Chondrocyte (in vitro differentiated cells): ENCODE results near the gene CEP97. TPM values are rescaled to one million over a fixed set of nuclear protein-coding genes. Genes with fewer than 3 reads are reported as not detected.

Experiments
- DNase-seq: peaks from one replicate; pipeline ENCODE4 v3.0.0; 2021; ENCODE audit warnings: mixed read lengths, low spot score
- H3K27ac Mint-ChIP-seq: one replicate; pipeline ENCODE4 v1.8.0; 2021; ENCODE audit warnings: mild to moderate bottlenecking, moderate library complexity, mixed read lengths; ENCODE audit not compliant: unreplicated experiment
- H3K27me3 Mint-ChIP-seq: 2 replicates; pipeline ENCODE4 v1.8.0; 2021; ENCODE audit warnings: low read depth, mixed read lengths
- H3K36me3 Mint-ChIP-seq: 2 replicates; pipeline ENCODE4 v1.8.0; 2021; ENCODE audit warnings: low read depth, mixed read lengths
- H3K4me1 Mint-ChIP-seq: 2 replicates; pipeline ENCODE4 v1.8.0; 2021; ENCODE audit warnings: low read depth, mild to moderate bottlenecking, mixed read lengths
- H3K4me3 Mint-ChIP-seq: one replicate; pipeline ENCODE4 v1.8.0; 2021; ENCODE audit warnings: mild to moderate bottlenecking, moderate library complexity, mixed read lengths; ENCODE audit not compliant: unreplicated experiment
- H3K9me3 Mint-ChIP-seq: 2 replicates; pipeline ENCODE4 v1.8.0; 2021; ENCODE audit warnings: low read depth, mixed read lengths
- CTCF ChIP-seq: fragments of 200-600 bp; sonication (generic); IDR thresholded peaks from 2 replicates; pipeline ENCODE4 v1.5.0; 2021; ENCODE audit warnings: antibody characterized with exemption, mild to moderate bottlenecking, moderate library complexity
- long read RNA-seq: library from polyadenylated mRNA; stranded (forward); transcript quantifications from one replicate; pipeline ENCODE4 v2.0.0, GENCODE V29; 2021
- total RNA-seq: library from RNA; stranded (reverse); gene quantifications from 3 replicates; pipeline ENCODE4 v1.2.1, GENCODE V29; 2021

The CEP97 gene
- 8.5 to 13.7 TPM (median 11.8 TPM) in 3 replicates for total RNA-seq
- long read RNA-seq, full-length matches to known transcripts: 3 of 4 reads
- long read RNA-seq, partial matches to known transcripts: 0 of 4 reads
- long read RNA-seq, other reads (novel, unspliced or antisense): 1 of 4 reads

- Mint-ChIP-seq H3K27ac (peak within 1 kb of the TSS; percentile 94), H3K4me3 (peak within 1 kb of the TSS; percentile 95), H3K36me3 (peaks cover 2% of the 10 kb centered on the region), H3K9me3 (no peaks in the 10 kb centered on the region), H3K27me3 (no peaks in the 10 kb centered on the region), H3K4me1 (peaks cover 21% of the 10 kb centered on the region)
- no peak for TF ChIP-seq CTCF
- DNase-seq: peak; percentile 97
These were observed at the start of gene CEP97 for GRCh38 chr3:101724329-101725193. TSS of gene CEP97 (plus strand) at chr3:101724614. CDS start at chr3:101724677, 63 bp downstream.

- peak overlapping the region; percentile 92 for H3K27ac Mint-ChIP-seq
- no peak for TF ChIP-seq CTCF
- no peaks in the 10 kb centered on the region for H3K9me3 Mint-ChIP-seq
- peaks cover 35% of the 10 kb centered on the region for H3K4me1 Mint-ChIP-seq
- DNase-seq: no peak
- no peaks in the 10 kb centered on the region for H3K27me3 Mint-ChIP-seq
- peaks cover 9% of the 10 kb centered on the region for H3K36me3 Mint-ChIP-seq
- H3K4me3 Mint-ChIP-seq: peak overlapping the region; percentile 86
These were observed 48.7 kb upstream of the CEP97 start for GRCh38 chr3:101675709-101676215.

GRCh38 chr3:101676216-101676764, 48.1 kb upstream of the CEP97 start:
- peaks cover 12% of the 10 kb centered on the region for H3K36me3 Mint-ChIP-seq
- peak; percentile 98 for DNase-seq
- H3K9me3 Mint-ChIP-seq: no peaks in the 10 kb centered on the region
- H3K4me3 Mint-ChIP-seq: peak overlapping the region; percentile 86
- no peaks in the 10 kb centered on the region for H3K27me3 Mint-ChIP-seq
- no peak for TF ChIP-seq CTCF
- peak overlapping the region; percentile 96 for H3K27ac Mint-ChIP-seq
- H3K4me1 Mint-ChIP-seq: peaks cover 37% of the 10 kb centered on the region

- Mint-ChIP-seq H3K4me1 (peaks cover 40% of the 10 kb centered on the region), H3K36me3 (peaks cover 16% of the 10 kb centered on the region), H3K27ac (peak within 1 kb of the TSS; percentile 96), H3K9me3 (no peaks in the 10 kb centered on the region), H3K4me3 (peak within 1 kb of the TSS; percentile 86), H3K27me3 (no peaks in the 10 kb centered on the region)
- peak; percentile 79 for TF ChIP-seq CTCF
- peak; percentile 99 for DNase-seq
These were observed 47.5 kb upstream of the CEP97 start, which contains the start of gene ZBTB11 for GRCh38 chr3:101676765-101677435. TSS of gene ZBTB11 (minus strand) at chr3:101677132. CDS start at chr3:101676914, 218 bp downstream.
